Right cardiac atrium (tissue), 5 donors: ENCODE data around the gene MGAT4A. TPM values are rescaled to one million over a fixed set of nuclear protein-coding genes. Genes with fewer than 3 reads are reported as not detected.

Experiments
- ATAC-seq, 2 donors: fragments of 200-7000 bp; cut with Tn5 transposase; one replicate each; pipeline versions ENCODE4 v1.8.0 to v1.9.1; 2020; ENCODE audit warnings: moderate library complexity in 2 of 2, mild to moderate bottlenecking in 1 of 2
- DNase-seq, 3 donors: peaks; one replicate each; pipeline ENCODE4 v3.0.0-alpha.2; 2020
- H3K27ac ChIP-seq: one replicate; pipeline ENCODE4 v1.5.1; 2013; ENCODE audit warnings: mild to moderate bottlenecking, low read length, control low read depth, moderate library complexity
- H3K27me3 ChIP-seq: one replicate; pipeline ENCODE4 v1.6.1; 2013; ENCODE audit not compliant: control insufficient read depth, insufficient read depth
- H3K4me1 ChIP-seq: one replicate; pipeline ENCODE4 v1.6.1; 2013; ENCODE audit warnings: low read length; ENCODE audit not compliant: control insufficient read depth, insufficient read depth
- H3K4me3 ChIP-seq: one replicate; pipeline ENCODE4 v1.5.1; 2013; ENCODE audit warnings: low read length, control low read depth
- H3K9me3 ChIP-seq: one replicate; pipeline ENCODE4 v1.6.1; 2013; ENCODE audit warnings: low read length; ENCODE audit not compliant: control insufficient read depth
- WGBS: extraction: QIAGEN DNeasy Blood & Tissue Kit; methylation state at CpG from one replicate; pipeline ENCODE4 v1.1.7; 2013; 5-methylcytosine and 5-hydroxymethylcytosine counted together
- intact Hi-C, 4 donors: fragments of 100-400 bp; cut with DNase I; formaldehyde crosslinking; loops; one replicate each; pipeline versions ENCODE4 v1.11.0 to v1.14.0; 2022 to 2023
- polyA plus RNA-seq: library from polyadenylated mRNA; stranded (reverse); fragments of 200-250 nt; gene quantifications from one replicate; pipeline ENCODE4 v1.2.3, GENCODE V29; 2013
- total RNA-seq, 4 donors: library from RNA; stranded (reverse); fragmentation: NEBNext Ultra II Directional; extraction: Animal tissue kit (Norgen Biotek cat#: 25700); gene quantifications; one replicate each; pipeline ENCODE4 v1.2.1, GENCODE V29; 2021
- donor health status: healthy with polysubstance abuse.
- donor health status: DM: no; HTN: yes; CAD: no.
- donor health status: DM: no; HTN: no; CAD: no.
- donor health status: DM: no; HTN: yes; CAD: no; lungs with severe emphysema.
- donor health status: DM: yes; HTN: yes; CAD: no.

Gene MGAT4A
- total and polyA plus RNA-seq, 5 donors: 5.2 to 37.2 (median 24.9) TPM

GRCh38 chr2:98712145-98712544, 18.8 kb downstream of the MGAT4A start:
- H3K4me3 ChIP-seq: no peak overlapping the region
- DNase-seq (no peak), ATAC-seq (no peak)
- WGBS: 82% methylated on average over 3 of the region's 3 CpGs
- intact Hi-C loops: loop anchor here in 1 of 4 donors (10.0 kb wide), 1 partner anchor 47 kb away; no protein-coding TSS in a partner anchor
- H3K4me1 ChIP-seq: peaks cover 13% of the 10 kb centered on the region
- no peaks in the 10 kb centered on the region for H3K9me3 ChIP-seq
- H3K27ac ChIP-seq: no peak overlapping the region
- no peaks in the 10 kb centered on the region for H3K27me3 ChIP-seq

GRCh38 chr2:98711506-98711905, 19.4 kb downstream of the MGAT4A start:
- intact Hi-C loops: loop anchor here in 1 of 4 donors (10.0 kb wide), 1 partner anchor 47 kb away; no protein-coding TSS in a partner anchor

GRCh38 chr2:98710734-98711133, 20.2 kb downstream of the MGAT4A start:
- Histone ChIP-seq H3K9me3 (no peaks in the 10 kb centered on the region), H3K27me3 (no peaks in the 10 kb centered on the region), H3K27ac (no peak overlapping the region), H3K4me3 (no peak overlapping the region), H3K4me1 (peaks cover 13% of the 10 kb centered on the region)
- no peak for ATAC-seq
- intact Hi-C loops: loop anchor here in 1 of 4 donors (10.0 kb wide), 1 partner anchor 46 kb away; no protein-coding TSS in a partner anchor
- 79% methylated on average over 4 of the region's 4 CpGs for WGBS
- no peak for DNase-seq

More at GRCh38 chr2:98711506-98711905, 19.4 kb downstream of the MGAT4A start:
- 88% methylated on average over 3 of the region's 3 CpGs for WGBS
- ATAC-seq: no peak
- H3K27me3 ChIP-seq: no peaks in the 10 kb centered on the region
- no peaks in the 10 kb centered on the region for H3K9me3 ChIP-seq
- no peak overlapping the region for H3K4me3 ChIP-seq
- no peak overlapping the region for H3K27ac ChIP-seq
- H3K4me1 ChIP-seq: peaks cover 13% of the 10 kb centered on the region
- DNase-seq: no peak

DNA sequence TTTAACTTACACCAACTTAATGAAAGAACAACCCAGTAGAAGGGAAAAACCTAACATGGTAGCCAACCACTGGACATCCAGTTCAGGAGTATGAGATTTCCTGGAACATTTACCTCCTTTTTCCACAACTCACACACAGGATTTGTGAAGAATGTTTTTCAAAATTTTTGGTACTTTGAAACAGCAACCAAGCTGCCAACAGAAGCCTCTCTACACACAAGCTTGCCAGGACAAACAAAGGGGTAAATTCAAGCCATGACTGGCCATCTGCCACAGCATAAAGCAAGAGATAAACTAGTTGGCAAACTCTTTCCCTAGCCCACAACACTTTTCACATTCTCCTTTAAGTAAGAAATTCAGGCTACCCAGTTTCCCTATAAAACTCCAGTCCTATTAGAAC, 21.4 kb downstream of the MGAT4A start:
- peaks cover 21% of the 10 kb centered on the region for H3K4me1 ChIP-seq
- no peaks in the 10 kb centered on the region for H3K27me3 ChIP-seq
- peak in 1 of 3 donors; percentile 22 for DNase-seq
- H3K4me3 ChIP-seq: no peak overlapping the region
- no peak overlapping the region for H3K27ac ChIP-seq
- ATAC-seq: peak; percentile 55 to 63
- H3K9me3 ChIP-seq: no peaks in the 10 kb centered on the region
- intact Hi-C loops: no loop called here

DNA sequence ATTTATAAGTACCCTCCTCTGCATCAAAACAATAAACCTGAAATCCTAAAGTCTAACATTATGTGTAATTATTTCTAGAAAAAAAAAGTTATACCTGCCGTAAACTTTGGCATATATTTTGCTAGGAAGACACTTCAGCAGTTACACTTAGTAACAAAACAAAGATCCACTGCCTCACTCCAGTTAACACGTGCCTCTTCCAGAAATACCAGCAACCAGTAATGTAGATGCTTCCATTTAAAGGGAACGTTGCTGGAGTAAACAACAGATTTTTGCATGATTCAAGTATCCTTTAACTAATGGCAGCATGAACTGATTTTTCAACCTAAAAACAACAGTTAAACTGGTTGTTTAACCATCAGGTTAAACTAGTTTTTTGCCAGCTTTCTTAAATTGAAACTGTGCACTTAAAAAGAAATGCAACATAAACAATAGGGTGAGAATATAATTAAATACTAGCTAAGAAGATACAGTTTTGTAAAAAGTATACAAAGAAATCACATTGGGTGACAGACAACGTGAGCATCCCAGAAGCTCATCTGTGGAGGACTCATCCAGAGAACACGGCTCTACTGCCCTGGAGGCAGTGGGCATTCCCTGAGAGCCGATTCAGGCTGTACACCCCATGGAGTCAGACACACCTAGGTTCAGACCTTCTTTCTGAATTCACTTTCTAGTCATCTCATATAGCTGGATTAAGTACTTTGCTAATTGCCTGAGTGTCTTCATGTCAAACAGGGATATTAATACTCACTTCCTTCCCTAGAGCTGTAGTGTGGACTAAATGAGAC, 22.3 kb downstream of the MGAT4A start:
- no peaks in the 10 kb centered on the region for H3K27me3 ChIP-seq
- H3K27ac ChIP-seq: peak overlapping the region; percentile 37
- peaks cover 21% of the 10 kb centered on the region for H3K4me1 ChIP-seq
- ATAC-seq: no peak
- H3K9me3 ChIP-seq: no peaks in the 10 kb centered on the region
- 70% methylated on average over 6 of the region's 6 CpGs for WGBS
- DNase-seq: no peak
- no peak overlapping the region for H3K4me3 ChIP-seq
- intact Hi-C loops: no loop called here

DNA sequence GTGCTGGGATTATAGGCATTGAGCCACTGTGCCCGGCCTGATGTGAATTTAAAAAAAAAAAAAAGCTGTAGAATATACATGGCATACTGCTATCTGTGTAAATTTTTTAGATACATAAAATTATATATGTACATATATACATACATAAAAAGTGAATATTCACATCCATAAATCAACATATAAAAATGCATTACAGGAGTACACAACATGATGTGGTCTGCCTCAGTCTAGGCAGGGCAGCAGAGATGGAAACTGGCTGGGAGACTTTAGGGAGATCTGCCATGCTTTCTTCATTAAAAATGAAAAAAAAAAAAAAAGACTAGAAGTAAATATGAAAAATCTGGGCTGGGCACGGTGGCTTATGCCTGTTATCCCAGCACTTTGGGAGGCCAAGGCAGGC, 24.3 kb downstream of the MGAT4A start:
- H3K27ac ChIP-seq: no peak overlapping the region
- no peaks in the 10 kb centered on the region for H3K9me3 ChIP-seq
- DNase-seq (no peak), ATAC-seq (no peak)
- H3K4me3 ChIP-seq: no peak overlapping the region
- peaks cover 26% of the 10 kb centered on the region for H3K4me1 ChIP-seq
- 92% methylated on average over 2 of the region's 2 CpGs for WGBS
- H3K27me3 ChIP-seq: no peaks in the 10 kb centered on the region
- intact Hi-C loops: no loop called here

DNA sequence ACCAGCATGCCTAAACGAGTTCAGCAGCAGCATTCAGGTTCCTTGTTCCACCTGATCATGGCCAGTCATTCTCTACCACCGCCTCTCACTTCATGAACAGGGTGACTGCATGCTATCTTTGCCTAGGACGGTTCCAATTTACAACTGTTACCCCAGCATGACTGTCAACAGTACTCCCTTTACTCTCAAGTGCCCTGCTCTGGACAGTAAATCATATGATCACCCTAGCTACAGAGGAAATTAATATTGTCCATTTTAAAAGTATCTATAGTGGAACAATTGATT, 25.7 kb downstream of the MGAT4A start:
- Histone ChIP-seq H3K27ac (no peak overlapping the region), H3K4me3 (no peak overlapping the region), H3K4me1 (peaks cover 24% of the 10 kb centered on the region), H3K9me3 (no peaks in the 10 kb centered on the region), H3K27me3 (no peaks in the 10 kb centered on the region)
- intact Hi-C loops: no loop called here
- WGBS: 73% methylated on average over 3 of the region's 3 CpGs
- peak in 1 of 2 donors; percentile 15 for ATAC-seq
- DNase-seq: no peak

GRCh38 chr2:98704499-98705332, 26.2 kb downstream of the MGAT4A start:
- 95% methylated on average over 9 of the region's 9 CpGs for WGBS
- Histone ChIP-seq H3K4me3 (no peak overlapping the region), H3K4me1 (peaks cover 22% of the 10 kb centered on the region), H3K27me3 (no peaks in the 10 kb centered on the region), H3K9me3 (no peaks in the 10 kb centered on the region), H3K27ac (no peak overlapping the region)
- DNase-seq (no peak), ATAC-seq (no peak)
- intact Hi-C loops: no loop called here

- Histone ChIP-seq H3K4me1 (peaks cover 21% of the 10 kb centered on the region), H3K9me3 (no peaks in the 10 kb centered on the region), H3K27ac (peak overlapping the region; percentile 56), H3K4me3 (no peak overlapping the region), H3K27me3 (no peaks in the 10 kb centered on the region)
- WGBS: 67% methylated on average over 5 of the region's 5 CpGs
- DNase-seq (no peak), ATAC-seq (peak; percentile 36 to 45)
- intact Hi-C loops: no loop called here
Observed at GRCh38 chr2:98703738-98704137, 27.2 kb downstream of the MGAT4A start.

DNA sequence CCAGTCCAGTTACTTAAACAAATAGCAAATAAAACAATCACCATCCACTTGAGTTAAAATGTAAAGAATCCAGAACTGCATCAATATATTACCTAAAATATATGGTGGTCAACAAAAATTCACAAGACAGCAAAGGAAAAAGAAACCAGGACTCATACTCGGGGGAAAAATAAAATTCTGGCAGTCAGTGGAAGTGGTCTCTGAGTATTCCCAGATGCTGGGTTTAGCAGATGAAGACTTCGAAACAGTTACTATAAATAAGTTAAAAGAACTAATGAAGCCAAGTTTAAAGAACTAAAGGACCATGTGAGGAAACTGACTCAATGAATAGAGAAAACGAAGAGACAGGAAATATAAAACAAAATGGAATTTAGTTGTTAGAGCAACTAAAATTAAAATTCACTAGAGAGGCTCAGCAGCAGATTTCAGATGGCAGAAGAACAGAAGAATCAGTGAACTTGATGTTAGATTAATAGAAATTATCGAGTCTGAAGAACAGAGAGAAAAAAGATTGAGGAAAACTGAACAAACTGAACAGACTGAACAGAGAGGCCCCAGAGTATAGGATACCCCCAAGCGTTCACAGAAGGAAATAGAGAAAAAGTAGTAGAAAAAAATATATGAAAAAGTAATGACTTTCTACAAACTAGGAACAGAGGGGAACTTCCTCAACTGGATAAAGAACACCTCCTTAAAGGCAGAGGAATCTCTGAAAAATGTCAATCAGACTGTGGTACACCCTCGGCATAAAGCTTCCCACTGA, 27.9 kb downstream of the MGAT4A start:
- intact Hi-C loops: no loop called here
- H3K27ac ChIP-seq: peak overlapping the region; percentile 56
- no peak for DNase-seq
- H3K4me3 ChIP-seq: no peak overlapping the region
- WGBS: 32% methylated on average over 6 of the region's 6 CpGs
- no peaks in the 10 kb centered on the region for H3K9me3 ChIP-seq
- ATAC-seq: no peak
- no peaks in the 10 kb centered on the region for H3K27me3 ChIP-seq
- H3K4me1 ChIP-seq: peaks cover 20% of the 10 kb centered on the region
